GM18502 (cell line): ENCODE measurements around the gene CSMD2.

Experiments
- ATAC-seq: cut with Tn5 transposase; IDR thresholded peaks from one replicate; pipeline ENCODE4 v1.9.1; 2021; ENCODE audit warnings: mild to moderate bottlenecking; ENCODE audit not compliant: unreplicated experiment, poor library complexity

The CSMD2 gene

GRCh38 chr1:33828059-33828458 is 337.0 kb downstream of the CSMD2 start:
- ATAC-seq: no peak

- no peak for ATAC-seq
Measured at GRCh38 chr1:33826711-33827110, 338.3 kb downstream of the CSMD2 start.

- no peak for ATAC-seq
Measured at GRCh38 chr1:33826311-33826710, 338.7 kb downstream of the CSMD2 start.

GRCh38 chr1:33825506-33825905 is 339.5 kb downstream of the CSMD2 start:
- no peak for ATAC-seq

- ATAC-seq: no peak
Measured at GRCh38 chr1:33824971-33825370, 340.1 kb downstream of the CSMD2 start.

- ATAC-seq: no peak
Measured at GRCh38 chr1:33824321-33824720, 340.7 kb downstream of the CSMD2 start.

- no peak for ATAC-seq
Measured at GRCh38 chr1:33823830-33824229, 341.2 kb downstream of the CSMD2 start.

GRCh38 chr1:33823401-33823800 is 341.6 kb downstream of the CSMD2 start:
- no peak for ATAC-seq

- no peak for ATAC-seq
Measured at GRCh38 chr1:33822396-33822795, 342.6 kb downstream of the CSMD2 start.

GRCh38 chr1:33821291-33821690 is 343.7 kb downstream of the CSMD2 start:
- no peak for ATAC-seq

GRCh38 chr1:33820804-33821203 is 344.2 kb downstream of the CSMD2 start:
- no peak for ATAC-seq

GRCh38 chr1:33819913-33820311 is 345.1 kb downstream of the CSMD2 start:
- ATAC-seq: no peak

GRCh38 chr1:33819290-33819912 is 345.6 kb downstream of the CSMD2 start:
- no peak for ATAC-seq

- no peak for ATAC-seq
Measured at GRCh38 chr1:33818071-33818470, 347.0 kb downstream of the CSMD2 start.

GRCh38 chr1:33815061-33815460 is 350.0 kb downstream of the CSMD2 start:
- ATAC-seq: no peak

GRCh38 chr1:33814166-33814565 is 350.9 kb downstream of the CSMD2 start:
- no peak for ATAC-seq

- ATAC-seq: no peak
Measured at GRCh38 chr1:33810571-33810970, 354.5 kb downstream of the CSMD2 start.

GRCh38 chr1:33805988-33806387 is 359.0 kb downstream of the CSMD2 start:
- ATAC-seq: no peak

- ATAC-seq: no peak
Measured at GRCh38 chr1:33802268-33802667, 362.8 kb downstream of the CSMD2 start.

- ATAC-seq: no peak
Measured at GRCh38 chr1:33797849-33798248, 367.2 kb downstream of the CSMD2 start.

GRCh38 chr1:33792651-33793050 is 372.4 kb downstream of the CSMD2 start:
- no peak for ATAC-seq

GRCh38 chr1:33792216-33792615 is 372.8 kb downstream of the CSMD2 start:
- ATAC-seq: no peak

- ATAC-seq: no peak
Measured at GRCh38 chr1:33791251-33791650, 373.8 kb downstream of the CSMD2 start.
